ENCODE data around the gene PKP2.

GRCh38 chr12:32821710-32822109, 74.9 kb downstream of the PKP2 start:
- TF ChIP-seq, protein P1, sequence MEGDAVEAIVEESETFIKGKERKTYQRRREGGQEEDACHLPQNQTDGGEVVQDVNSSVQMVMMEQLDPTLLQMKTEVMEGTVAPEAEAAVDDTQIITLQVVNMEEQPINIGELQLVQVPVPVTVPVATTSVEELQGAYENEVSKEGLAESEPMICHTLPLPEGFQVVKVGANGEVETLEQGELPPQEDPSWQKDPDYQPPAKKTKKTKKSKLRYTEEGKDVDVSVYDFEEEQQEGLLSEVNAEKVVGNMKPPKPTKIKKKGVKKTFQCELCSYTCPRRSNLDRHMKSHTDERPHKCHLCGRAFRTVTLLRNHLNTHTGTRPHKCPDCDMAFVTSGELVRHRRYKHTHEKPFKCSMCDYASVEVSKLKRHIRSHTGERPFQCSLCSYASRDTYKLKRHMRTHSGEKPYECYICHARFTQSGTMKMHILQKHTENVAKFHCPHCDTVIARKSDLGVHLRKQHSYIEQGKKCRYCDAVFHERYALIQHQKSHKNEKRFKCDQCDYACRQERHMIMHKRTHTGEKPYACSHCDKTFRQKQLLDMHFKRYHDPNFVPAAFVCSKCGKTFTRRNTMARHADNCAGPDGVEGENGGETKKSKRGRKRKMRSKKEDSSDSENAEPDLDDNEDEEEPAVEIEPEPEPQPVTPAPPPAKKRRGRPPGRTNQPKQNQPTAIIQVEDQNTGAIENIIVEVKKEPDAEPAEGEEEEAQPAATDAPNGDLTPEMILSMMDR (IDR thresholded peaks at IDR 0.05): no peak
- TF ChIP-seq POLR2A (IDR thresholded peaks at IDR 0.05): no peak
- no peak for TF ChIP-seq EP300 (IDR thresholded peaks at IDR 0.05)
